HuH-7.5 (cell line): ENCODE data around the gene KLHL30.

ENCODE experiments used
- DNase-seq: peaks from one replicate; pipeline ENCODE4 v3.0.0; 2011; ENCODE audit warnings: low spot score

Gene KLHL30

DNA sequence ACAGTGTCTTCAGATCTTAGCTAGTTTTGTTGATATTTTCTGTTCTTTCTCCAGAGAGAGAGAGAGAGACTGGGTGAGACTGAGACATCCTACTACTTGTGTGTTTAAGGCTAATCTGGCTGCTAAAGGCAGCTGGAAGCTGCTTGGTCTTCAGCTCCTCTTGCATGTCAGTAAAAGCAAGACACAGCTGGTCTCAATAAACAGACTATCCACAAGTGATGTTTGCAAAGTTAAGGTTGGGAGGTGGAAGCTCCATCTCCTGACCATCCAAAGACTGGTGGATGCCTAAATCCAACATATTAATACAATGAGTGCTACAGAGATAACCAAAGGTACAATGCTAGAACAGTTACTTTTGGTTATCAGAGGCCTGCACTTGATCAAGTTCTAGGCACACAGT, 38.1 kb downstream of the KLHL30 start:
- no peak for DNase-seq

DNA sequence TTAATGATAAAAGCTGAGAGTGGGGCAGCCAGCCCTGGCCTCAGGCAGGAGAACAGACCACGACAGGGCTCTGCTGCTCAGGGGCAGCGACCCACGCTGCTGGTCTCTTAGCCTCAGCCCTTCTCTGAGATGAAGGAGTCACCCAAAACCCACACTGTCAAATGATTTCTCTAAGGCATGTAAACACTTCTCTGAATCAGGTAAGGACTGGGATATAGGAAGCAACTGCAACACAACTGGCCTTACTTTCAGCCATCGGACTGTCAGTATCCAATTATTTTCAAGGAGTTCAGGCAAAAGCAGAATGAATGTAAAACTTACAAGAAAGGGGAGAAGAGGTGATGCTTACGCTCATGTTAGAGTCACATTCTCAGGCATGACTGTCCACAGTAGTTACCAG, 42.1 kb downstream of the KLHL30 start:
- no peak for DNase-seq

GRCh38 chr2:238182362-238182761, 43.9 kb downstream of the KLHL30 start:
- DNase-seq = no peak

DNA sequence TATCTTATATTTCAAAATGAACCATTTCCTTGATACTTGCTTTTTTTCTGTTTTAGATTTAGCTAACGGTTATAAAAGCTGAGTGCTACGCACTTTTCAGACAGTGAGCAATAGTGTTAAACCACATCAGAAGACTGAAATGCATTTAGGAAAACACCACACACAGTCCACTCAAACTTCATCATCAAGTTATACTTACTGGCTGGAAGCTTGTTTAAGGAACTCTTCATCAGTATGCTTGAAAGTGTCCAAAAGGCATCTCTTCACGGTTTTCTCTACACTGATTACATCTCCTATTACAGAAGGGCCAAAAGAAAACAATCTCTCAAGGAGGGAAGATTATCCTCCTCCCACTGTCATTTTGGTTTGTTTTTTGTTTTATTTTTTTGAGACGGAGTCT, 45.4 kb downstream of the KLHL30 start:
- DNase-seq = no peak

GRCh38 chr2:238187618-238188548, 49.4 kb downstream of the KLHL30 start:
- no peak for DNase-seq

DNA sequence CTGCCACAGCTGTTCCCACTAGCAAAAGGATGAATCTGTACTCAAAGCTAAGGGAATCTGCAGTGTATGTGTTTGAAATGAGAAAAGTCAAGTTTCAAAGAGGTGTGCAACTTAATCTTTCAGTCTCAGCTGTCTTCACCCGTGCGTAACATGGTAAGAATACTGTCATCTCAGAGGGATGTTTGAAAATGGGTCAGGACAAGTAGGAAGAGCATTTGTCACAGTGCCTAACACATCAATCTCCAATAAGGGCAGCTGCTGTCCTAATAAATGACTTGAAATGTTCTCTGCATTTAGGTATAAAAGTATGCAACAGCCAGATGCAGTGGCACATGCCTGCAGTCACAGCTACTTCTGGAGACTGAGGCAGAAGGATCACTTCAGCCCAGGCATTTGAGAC, 52.0 kb downstream of the KLHL30 start:
- no peak for DNase-seq
